ENCODE results near the gene CDHR5. TPM values are rescaled to one million over a fixed set of nuclear protein-coding genes. Genes with fewer than 3 reads are reported as not detected.

The CDHR5 gene
- total and polyA plus RNA-seq, 9 of the 15 experiments (the other 6 are each of a cell fraction or from before 2014, with no cell fraction given) = 0.16 TPM; not detected in 8

DNA sequence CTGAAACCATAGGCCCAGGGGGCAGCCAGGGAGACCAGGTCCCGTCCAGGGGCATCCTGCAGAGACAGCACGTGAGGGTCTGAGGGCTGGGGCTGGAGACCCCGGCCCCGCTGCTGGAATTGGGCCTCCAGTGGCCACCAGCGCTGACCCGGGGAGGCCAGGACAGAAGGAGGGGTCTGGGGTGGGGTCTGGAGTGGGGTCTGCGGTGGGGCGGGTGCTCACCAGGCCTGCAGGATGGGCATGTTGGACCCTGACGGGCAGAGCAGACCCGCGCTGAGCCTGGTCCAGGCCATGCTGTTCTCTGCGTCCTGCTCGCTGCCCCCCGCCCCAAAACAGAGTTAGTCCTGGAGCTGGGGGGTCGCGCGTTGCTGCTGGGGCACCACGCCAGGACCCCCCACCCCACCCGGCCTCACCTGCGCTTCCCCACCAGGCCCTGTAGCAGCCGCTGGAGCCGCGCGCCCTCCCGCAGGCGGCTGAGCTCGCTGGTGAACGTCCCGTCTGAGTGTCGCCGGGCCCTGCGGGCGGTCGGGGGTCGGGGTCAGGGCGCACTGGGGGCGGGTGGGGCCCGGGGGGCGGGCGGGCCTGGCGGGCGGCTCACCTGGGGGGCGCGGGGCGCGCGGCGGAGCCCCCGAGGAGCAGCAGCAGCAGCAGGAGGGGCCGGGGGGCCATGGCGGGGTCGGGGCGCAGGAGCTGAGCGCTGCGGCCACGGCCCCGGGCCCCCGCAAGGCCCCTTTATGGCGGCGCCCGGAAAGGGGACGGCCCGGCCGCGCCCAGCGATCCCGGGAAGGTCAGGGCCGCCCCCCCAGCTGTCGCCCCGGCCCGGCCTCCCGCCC, 1.9 kb upstream of the CDHR5 start, which contains the start of gene SCT:
TSS of gene SCT (minus strand) at position 707 of the 833 bp plus-strand sequence. CDS start at position 669, 38 bp downstream.
- no peak for FAIRE-seq
- in situ Hi-C loops (cut with MboI) = no loop called here

More for the DNA sequence above, 1.9 kb upstream of the CDHR5 start, which contains the start of gene SCT:
- no peak for TF ChIP-seq MEF2A (IDR thresholded peaks at IDR 0.05; ENCODE audit: control insufficient read depth, low read depth, low read length)
- TF ChIP-seq, protein P1, sequence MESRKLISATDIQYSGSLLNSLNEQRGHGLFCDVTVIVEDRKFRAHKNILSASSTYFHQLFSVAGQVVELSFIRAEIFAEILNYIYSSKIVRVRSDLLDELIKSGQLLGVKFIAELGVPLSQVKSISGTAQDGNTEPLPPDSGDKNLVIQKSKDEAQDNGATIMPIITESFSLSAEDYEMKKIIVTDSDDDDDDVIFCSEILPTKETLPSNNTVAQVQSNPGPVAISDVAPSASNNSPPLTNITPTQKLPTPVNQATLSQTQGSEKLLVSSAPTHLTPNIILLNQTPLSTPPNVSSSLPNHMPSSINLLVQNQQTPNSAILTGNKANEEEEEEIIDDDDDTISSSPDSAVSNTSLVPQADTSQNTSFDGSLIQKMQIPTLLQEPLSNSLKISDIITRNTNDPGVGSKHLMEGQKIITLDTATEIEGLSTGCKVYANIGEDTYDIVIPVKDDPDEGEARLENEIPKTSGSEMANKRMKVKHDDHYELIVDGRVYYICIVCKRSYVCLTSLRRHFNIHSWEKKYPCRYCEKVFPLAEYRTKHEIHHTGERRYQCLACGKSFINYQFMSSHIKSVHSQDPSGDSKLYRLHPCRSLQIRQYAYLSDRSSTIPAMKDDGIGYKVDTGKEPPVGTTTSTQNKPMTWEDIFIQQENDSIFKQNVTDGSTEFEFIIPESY (CRISPR knock-in tag; IDR thresholded peaks at IDR 0.05) = peak; percentile 15; the same call in 1 of the 2 replicates
- peak; percentile 30; the same call in 1 of the 2 replicates for TF ChIP-seq ZBTB7A (IDR thresholded peaks at IDR 0.05; ENCODE audit: borderline replicate concordance, control insufficient read depth, low read depth, low read length)
- TF ChIP-seq E2F3 (CRISPR knock-in tag; IDR thresholded peaks at IDR 0.05) = no peak
- TF ChIP-seq JUND (IDR thresholded peaks at IDR 0.05; ENCODE audit: borderline replicate concordance, low read depth, low read length) = no peak
- no peak for TF ChIP-seq JUND (tag; IDR thresholded peaks at IDR 0.05; ENCODE audit: borderline replicate concordance, low read depth, low read length)
- TF ChIP-seq POLR2G (IDR thresholded peaks at IDR 0.05; ENCODE audit: low read depth, low read length) = peak; percentile 6; the same call in 1 of the 2 replicates
- CTCF ChIA-PET (ENCODE audit: low intra/inter-chr PET ratio) = interaction anchor here (0.6 kb wide), 1 partner anchor 27 kb away, joined by 3 read pairs; no protein-coding TSS in a partner anchor
- Histone ChIP-seq H3K9ac (ENCODE audit: insufficient read depth in 1 of 2, low read depth in 2 of 2, low read length in 2 of 2) (no peak within 1 kb of the TSS), H3K9me1 (ENCODE audit: control insufficient read depth, insufficient read depth, low read length) (no peaks in the 10 kb centered on the region), H3K79me2 (ENCODE audit: control insufficient read depth, insufficient read depth, low read length) (no peaks in the 10 kb centered on the region), H3K4me2 (ENCODE audit: insufficient read depth, low read length) (no peak within 1 kb of the TSS), H3K4me3 (no peak within 1 kb of the TSS), H4K20me1 (replicated peaks; ENCODE audit: control insufficient read depth, insufficient read depth, low read length) (no peaks in the 10 kb centered on the region), H3K27me3 (ENCODE audit: control insufficient read depth in 2 of 2, insufficient read depth in 2 of 2, low read length in 2 of 2) (no peaks in the 10 kb centered on the region), H3K4me1 (replicated peaks in 1 of 2; ENCODE audit: control insufficient read depth in 2 of 2, insufficient read depth in 2 of 2, low read length in 2 of 2) (peaks cover 0 to 42% of the 10 kb centered on the region in 2 experiments; a peak in 2 of 5 replicates), H3K36me3 (ENCODE audit: control insufficient read depth, insufficient read depth, low read length) (peaks cover 12% of the 10 kb centered on the region; the same call in 1 of the 3 replicates), H3K9me3 (replicated peaks; ENCODE audit: control insufficient read depth, insufficient read depth, low read depth, low read length) (no peaks in the 10 kb centered on the region), H3K27ac (ENCODE audit: extremely low read depth, low read depth, low read length) (no peak within 1 kb of the TSS), H2AFZ (ENCODE audit: low read depth, low read length) (no peak within 1 kb of the TSS)
- ATAC-seq (no peak), DNase-seq (ENCODE audit: extremely low read depth in 1 of 4, low spot score in 3 of 4) (no peak)
- POLR2A ChIA-PET = no interaction called here
- 95% methylated on average over 4 of the region's 72 CpGs for WGBS (ENCODE audit: insufficient coverage, low coverage, missing lambda C conversion rate)
- intact Hi-C loops (cut with micrococcal nuclease) = no loop called here
- no TSS peak for BruUV-seq (replicated peaks)
